KMS-11 (cell line): ENCODE data around the gene SPATA12.

ENCODE experiments used
- H2AFZ ChIP-seq: fragments of 200-600 bp; sonication (generic); 2 replicates; pipeline ENCODE4 v1.6.1; 2016; ENCODE audit warnings: antibody characterized with exemption, mixed run types, low read depth
- H3K27ac ChIP-seq: fragments of 200-600 bp; sonication (generic); 2 replicates; pipeline ENCODE4 v1.6.1; 2016; ENCODE audit warnings: mild to moderate bottlenecking, mixed run types
- H3K27me3 ChIP-seq: fragments of 200-600 bp; sonication (generic); 2 replicates; pipeline ENCODE4 v1.6.1; 2017; ENCODE audit warnings: mild to moderate bottlenecking, low read depth, mixed run types, moderate library complexity; ENCODE audit not compliant: insufficient read depth
- H3K36me3 ChIP-seq: fragments of 200-600 bp; sonication (generic); 2 replicates; pipeline ENCODE4 v1.6.1; 2017; ENCODE audit warnings: mild to moderate bottlenecking, mixed run types; ENCODE audit not compliant: insufficient read depth
- H3K4me1 ChIP-seq: fragments of 200-600 bp; sonication (generic); 2 replicates; pipeline ENCODE4 v1.6.1; 2016; ENCODE audit warnings: mild to moderate bottlenecking, low read depth, mixed run types; ENCODE audit not compliant: poor library complexity, severe bottlenecking
- H3K4me2 ChIP-seq: fragments of 200-600 bp; sonication (generic); 2 replicates; pipeline ENCODE4 v1.7.0; 2016; ENCODE audit warnings: mild to moderate bottlenecking, mixed run types
- H3K4me3 ChIP-seq: fragments of 200-600 bp; sonication (generic); IDR thresholded peaks from 2 replicates; pipeline ENCODE4 v1.6.1; 2017; ENCODE audit warnings: low read depth, low read length, mixed read lengths; ENCODE audit not compliant: insufficient read depth
- H3K79me2 ChIP-seq: fragments of 200-600 bp; sonication (generic); 2 replicates; pipeline ENCODE4 v1.6.1; 2016; ENCODE audit warnings: low read depth, mixed run types; ENCODE audit not compliant: insufficient read depth
- H3K9ac ChIP-seq: fragments of 200-600 bp; sonication (generic); 2 replicates; pipeline ENCODE4 v1.6.1; 2016; ENCODE audit warnings: mild to moderate bottlenecking, mixed run types
- H4K20me1 ChIP-seq: fragments of 200-600 bp; sonication (generic); 2 replicates; pipeline ENCODE4 v1.6.1; 2016; ENCODE audit warnings: mild to moderate bottlenecking, mixed run types; ENCODE audit not compliant: insufficient read depth
- CTCF ChIP-seq: fragments of 200-600 bp; sonication (generic); conservative IDR thresholded peaks from 2 replicates; pipeline ENCODE4 v1.6.1; 2017; ENCODE audit warnings: low read depth, mild to moderate bottlenecking, antibody characterized with exemption, low read length, moderate library complexity, mixed read lengths

Gene SPATA12

DNA sequence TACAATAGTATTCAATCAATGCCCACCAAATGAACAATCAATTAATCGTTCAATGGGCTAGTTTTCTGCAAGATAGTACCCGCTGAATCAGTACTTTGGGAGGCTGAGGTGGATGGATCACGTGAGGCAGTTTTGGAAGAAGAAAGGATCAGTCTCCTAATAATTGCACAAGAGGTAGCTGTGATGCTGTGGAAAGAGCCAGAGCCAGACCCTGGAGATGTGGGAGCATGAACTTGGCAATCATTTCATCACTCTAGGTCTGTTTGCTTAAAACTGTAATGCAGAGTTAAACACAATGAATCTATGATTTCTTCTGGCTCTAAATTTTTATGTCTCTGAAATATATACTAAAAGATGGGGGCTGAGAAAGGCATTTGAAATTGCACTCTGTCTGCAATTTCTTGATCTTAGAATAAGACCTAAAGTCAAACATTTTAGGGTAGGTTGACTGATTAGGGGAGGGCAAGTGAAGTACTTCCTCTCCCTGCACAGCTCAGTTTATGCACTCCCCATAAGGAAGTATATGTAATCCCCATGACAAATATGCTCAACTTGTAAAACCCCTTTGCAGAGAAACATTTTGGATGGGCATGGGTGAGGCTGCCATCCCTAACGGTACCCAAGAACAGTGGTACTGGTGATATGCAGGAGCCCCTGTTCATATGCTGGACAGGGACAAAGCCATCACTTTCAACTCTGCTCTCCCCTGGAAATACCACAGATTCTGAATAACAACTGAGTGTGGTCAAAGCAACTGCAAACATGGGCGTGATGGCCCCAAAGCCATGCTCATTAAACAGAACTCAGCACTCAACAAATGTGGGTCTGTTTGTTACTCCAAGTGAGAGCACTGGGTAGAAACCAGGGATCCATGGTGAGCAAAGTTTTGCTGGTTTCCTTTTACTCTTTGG, 28.6 kb upstream of the SPATA12 start:
- Histone ChIP-seq H3K4me3 (no peak overlapping the region), H3K27me3 (no peaks in the 10 kb centered on the region), H3K79me2 (no peaks in the 10 kb centered on the region), H3K9ac (no peak overlapping the region), H3K4me2 (no peak overlapping the region), H2AFZ (no peak overlapping the region), H3K36me3 (no peaks in the 10 kb centered on the region), H4K20me1 (no peaks in the 10 kb centered on the region), H3K27ac (no peak overlapping the region), H3K4me1 (no peaks in the 10 kb centered on the region)
- TF ChIP-seq CTCF = no peak

DNA sequence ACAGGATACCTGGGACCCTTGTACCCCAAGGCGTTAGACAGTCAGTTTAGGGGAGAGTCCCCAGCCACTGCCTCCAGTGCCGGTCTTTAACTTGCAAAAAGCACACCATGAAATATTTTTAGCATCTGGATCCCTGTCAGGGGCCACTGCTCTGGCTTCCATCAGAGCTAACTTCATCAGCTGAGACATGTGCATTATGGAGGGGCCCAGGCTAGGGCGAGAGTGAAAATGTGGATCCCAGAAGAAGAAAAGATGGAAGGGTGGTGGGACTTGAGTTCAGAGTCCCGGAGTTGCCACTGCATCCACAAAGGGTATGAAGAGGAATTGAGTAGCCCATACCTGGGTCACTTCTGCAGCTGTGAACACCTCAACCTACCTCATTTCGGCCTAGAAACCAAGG, 23.5 kb upstream of the SPATA12 start:
- Histone ChIP-seq H3K9ac (no peak overlapping the region), H2AFZ (no peak overlapping the region), H3K27ac (no peak overlapping the region), H3K36me3 (no peaks in the 10 kb centered on the region), H3K79me2 (no peaks in the 10 kb centered on the region), H3K4me2 (no peak overlapping the region), H4K20me1 (no peaks in the 10 kb centered on the region), H3K27me3 (no peaks in the 10 kb centered on the region), H3K4me3 (no peak overlapping the region), H3K4me1 (no peaks in the 10 kb centered on the region)
- TF ChIP-seq CTCF = no peak

DNA sequence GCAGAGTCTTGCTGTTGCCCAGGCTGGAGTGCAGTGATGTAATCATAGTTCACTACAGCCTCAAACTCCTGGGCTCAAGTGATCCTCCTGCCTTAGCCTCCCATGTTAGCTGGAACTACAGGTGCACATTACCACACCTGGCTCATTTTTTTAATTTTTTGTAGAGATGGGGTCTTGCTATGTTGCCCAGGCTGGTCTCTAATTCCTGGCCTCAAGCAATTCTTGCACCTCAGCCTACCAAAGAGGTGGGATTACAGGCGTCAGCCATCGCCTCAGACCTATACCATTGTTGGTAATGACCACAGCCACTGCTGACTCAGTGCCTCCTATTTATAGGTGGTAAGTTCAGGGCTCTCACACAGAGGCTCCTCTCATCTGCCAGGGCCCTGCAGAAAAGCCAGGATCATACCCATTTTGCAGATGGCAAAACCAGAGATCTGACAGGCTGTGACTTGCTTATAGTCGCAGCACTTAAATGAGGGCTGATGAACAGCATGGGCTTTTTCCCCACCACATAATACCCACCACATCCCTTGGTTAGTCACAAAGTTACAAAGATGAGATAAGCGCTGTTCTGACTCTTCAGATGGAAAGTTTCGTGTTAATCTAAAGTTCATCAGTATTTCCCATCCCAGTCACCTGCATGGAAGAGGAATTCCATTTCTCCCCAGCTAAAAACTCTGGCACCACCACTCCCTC, 21.8 kb upstream of the SPATA12 start:
- Histone ChIP-seq H3K9ac (no peak overlapping the region), H3K79me2 (no peaks in the 10 kb centered on the region), H2AFZ (no peak overlapping the region), H3K4me1 (no peaks in the 10 kb centered on the region), H3K4me3 (no peak overlapping the region), H4K20me1 (no peaks in the 10 kb centered on the region), H3K27me3 (no peaks in the 10 kb centered on the region), H3K36me3 (no peaks in the 10 kb centered on the region), H3K27ac (no peak overlapping the region), H3K4me2 (no peak overlapping the region)
- TF ChIP-seq CTCF = no peak

GRCh38 chr3:57041674-57042073, 18.8 kb upstream of the SPATA12 start:
- H3K4me1 ChIP-seq = no peaks in the 10 kb centered on the region
- H4K20me1 ChIP-seq = no peaks in the 10 kb centered on the region
- H3K79me2 ChIP-seq = no peaks in the 10 kb centered on the region
- no peak for TF ChIP-seq CTCF
- no peak overlapping the region for H3K4me2 ChIP-seq
- H3K27me3 ChIP-seq = no peaks in the 10 kb centered on the region
- H3K9ac ChIP-seq = no peak overlapping the region
- H3K27ac ChIP-seq = no peak overlapping the region
- no peak overlapping the region for H2AFZ ChIP-seq
- H3K36me3 ChIP-seq = no peaks in the 10 kb centered on the region
- no peak overlapping the region for H3K4me3 ChIP-seq
